Right lobe of liver (tissue), 4 donors: ENCODE data around the gene ZNF784.

Source experiments
- CTCF ChIP-seq, 4 donors: fragments of 200-600 bp in 3 of 4; fragments of 450-650 bp in 1 of 4; IDR thresholded peaks; one replicate each; pipeline versions ENCODE4 v1.5.1 to v1.8.0; 2016 to 2022; ENCODE audit warnings: antibody characterized with exemption in 4 of 4, mild to moderate bottlenecking in 2 of 4
- POLR2A ChIP-seq: fragments of 450-650 bp; IDR thresholded peaks from one replicate; pipeline ENCODE4 v1.6.1; 2017; ENCODE audit warnings: antibody characterized with exemption, mild to moderate bottlenecking
- donor health status: DM: no; HTN: no; CAD: no.
- donor health status: DM: no; HTN: no; CAD: no.
- donor health status: DM: no; HTN: yes; CAD: no.

- TF ChIP-seq CTCF (IDR thresholded peaks at IDR 0.05) (no peak), POLR2A (peak; percentile 71)
Measured at GRCh38 chr19:55654868-55655647, 30.7 kb upstream of the ZNF784 start, which contains the start of gene U2AF2.
